CD1c-positive myeloid dendritic cell (primary cell): ENCODE data around the gene U2SURP.
"Not testable (repeated sequence)": the region's sequence is repeated elsewhere in the genome, so short reads cannot be mapped to it uniquely, and the experiment has no call there.

Experiments used
- DNase-seq: peaks from one replicate; pipeline ENCODE4 v3.0.0-alpha.2; 2016; ENCODE audit errors: extremely low spot score

The U2SURP gene

GRCh38 chr3:143071776-143072175 is 70.4 kb downstream of the U2SURP start:
- no peak for DNase-seq

- DNase-seq: not testable (repeated sequence)
Measured at GRCh38 chr3:143072298-143073020, 71.1 kb downstream of the U2SURP start.

- not testable (repeated sequence) for DNase-seq
Measured at GRCh38 chr3:143073541-143073940, 72.2 kb downstream of the U2SURP start.

DNA sequence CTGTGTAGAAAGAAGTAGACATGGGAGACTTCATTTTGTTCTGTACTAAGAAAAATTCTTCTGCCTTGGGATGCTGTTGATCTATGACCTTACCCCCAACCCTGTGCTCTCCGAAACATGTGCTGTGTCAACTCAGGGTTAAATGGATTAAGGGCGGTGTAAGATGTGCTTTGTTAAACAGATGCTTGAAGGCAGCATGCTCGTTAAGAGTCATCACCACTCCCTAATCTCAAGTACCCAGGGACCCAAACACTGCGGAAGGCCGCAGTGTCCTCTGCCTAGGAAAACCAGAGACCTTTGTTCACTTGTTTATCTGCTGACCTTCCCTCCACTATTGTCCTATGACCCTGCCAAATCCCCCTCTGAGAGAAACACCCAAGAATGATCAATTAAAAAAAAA is 72.6 kb downstream of the U2SURP start:
- DNase-seq: not testable (repeated sequence)

GRCh38 chr3:143078883-143079282 is 77.5 kb downstream of the U2SURP start:
- no peak for DNase-seq

GRCh38 chr3:143080196-143080595 is 78.8 kb downstream of the U2SURP start:
- DNase-seq: no peak

DNA sequence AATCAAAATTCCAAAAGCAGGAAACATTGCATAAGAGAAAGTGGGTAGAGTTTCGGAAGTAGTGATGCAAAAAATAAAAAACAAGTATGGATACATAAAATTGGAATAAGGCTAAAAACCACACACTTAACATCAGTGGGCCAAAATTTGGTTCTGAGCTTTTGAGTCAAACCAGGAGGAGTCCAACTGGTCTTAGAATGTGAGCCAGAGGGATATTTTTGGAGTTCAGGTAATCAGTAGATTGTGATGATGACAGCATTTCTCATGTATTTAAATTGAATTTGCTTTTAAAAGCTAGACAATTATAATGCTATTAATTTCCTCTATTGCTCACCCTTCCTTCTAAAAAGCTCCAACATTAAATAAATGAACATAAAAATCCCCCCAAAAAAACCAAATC is 80.0 kb downstream of the U2SURP start:
- DNase-seq: no peak

- peak; percentile 60 for DNase-seq
Measured at GRCh38 chr3:143081844-143082778, 80.7 kb downstream of the U2SURP start.

GRCh38 chr3:143083781-143084180 is 82.4 kb downstream of the U2SURP start:
- DNase-seq: no peak

GRCh38 chr3:143084856-143085731 is 83.7 kb downstream of the U2SURP start:
- DNase-seq: peak; percentile 72

GRCh38 chr3:143088835-143089234 is 87.5 kb downstream of the U2SURP start:
- DNase-seq: no peak

GRCh38 chr3:143089965-143090364 is 88.6 kb downstream of the U2SURP start:
- no peak for DNase-seq

DNA sequence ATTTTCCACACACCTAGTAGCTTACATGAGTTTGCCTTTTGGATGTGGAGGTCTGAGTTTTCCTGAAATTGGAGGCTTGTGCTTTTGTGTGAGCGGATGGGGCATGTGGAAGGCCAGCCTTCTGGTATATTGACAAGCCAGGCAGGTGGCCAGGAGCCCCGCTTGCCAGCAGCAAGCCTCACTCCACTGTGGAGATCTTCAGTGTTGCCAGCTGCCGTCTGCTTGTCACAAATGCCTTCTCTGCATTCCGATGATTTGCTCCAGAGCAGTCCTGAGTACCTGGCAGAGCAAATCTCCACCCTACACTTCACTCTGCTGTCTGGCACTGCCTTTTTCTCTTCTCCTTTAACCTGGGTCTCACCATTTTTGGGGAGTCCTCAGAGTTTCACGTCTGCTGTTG is 89.1 kb downstream of the U2SURP start:
- no peak for DNase-seq

DNA sequence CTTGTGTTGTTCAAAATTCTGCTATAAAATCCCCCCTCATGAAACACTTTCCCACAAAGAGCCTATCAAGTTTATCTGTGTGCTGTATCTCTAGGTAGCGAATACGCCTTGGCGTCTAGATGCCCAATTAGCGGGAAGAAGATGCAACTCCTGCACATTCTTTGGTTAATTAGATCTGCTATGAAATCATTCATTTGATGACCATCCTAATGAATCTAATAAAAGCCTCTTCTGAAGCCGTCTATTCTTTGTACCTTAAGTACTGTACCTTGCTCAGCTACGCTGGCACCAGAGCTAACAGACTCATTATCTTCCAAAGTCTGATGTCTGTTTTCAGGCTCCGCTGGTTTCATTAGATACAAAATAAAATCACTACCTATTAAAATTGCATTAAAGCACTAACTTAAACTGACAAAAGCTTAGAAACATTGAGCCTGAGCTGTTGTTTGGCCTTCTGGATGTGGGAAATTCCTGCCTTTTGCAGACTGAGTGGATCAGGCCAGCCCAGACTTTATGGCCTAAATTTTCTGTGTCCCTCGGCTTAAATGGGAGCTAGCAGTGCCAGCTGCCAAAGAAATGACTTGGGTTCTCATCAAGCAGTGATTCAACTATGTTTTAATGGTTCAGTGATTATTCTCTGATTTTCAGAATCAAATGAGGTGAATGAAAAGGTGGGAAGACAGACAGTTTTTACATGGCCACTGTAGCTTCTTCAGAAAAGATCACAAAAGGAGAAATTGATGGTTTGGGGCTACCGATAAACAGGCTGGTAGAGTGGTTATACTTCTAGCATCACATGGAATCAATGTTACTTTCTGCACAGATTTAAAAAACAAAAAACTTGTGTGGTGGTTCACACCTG is 89.8 kb downstream of the U2SURP start:
- DNase-seq: no peak

GRCh38 chr3:143092191-143092590 is 90.8 kb downstream of the U2SURP start:
- DNase-seq: no peak

GRCh38 chr3:143095813-143096212 is 94.4 kb downstream of the U2SURP start:
- DNase-seq: no peak

DNA sequence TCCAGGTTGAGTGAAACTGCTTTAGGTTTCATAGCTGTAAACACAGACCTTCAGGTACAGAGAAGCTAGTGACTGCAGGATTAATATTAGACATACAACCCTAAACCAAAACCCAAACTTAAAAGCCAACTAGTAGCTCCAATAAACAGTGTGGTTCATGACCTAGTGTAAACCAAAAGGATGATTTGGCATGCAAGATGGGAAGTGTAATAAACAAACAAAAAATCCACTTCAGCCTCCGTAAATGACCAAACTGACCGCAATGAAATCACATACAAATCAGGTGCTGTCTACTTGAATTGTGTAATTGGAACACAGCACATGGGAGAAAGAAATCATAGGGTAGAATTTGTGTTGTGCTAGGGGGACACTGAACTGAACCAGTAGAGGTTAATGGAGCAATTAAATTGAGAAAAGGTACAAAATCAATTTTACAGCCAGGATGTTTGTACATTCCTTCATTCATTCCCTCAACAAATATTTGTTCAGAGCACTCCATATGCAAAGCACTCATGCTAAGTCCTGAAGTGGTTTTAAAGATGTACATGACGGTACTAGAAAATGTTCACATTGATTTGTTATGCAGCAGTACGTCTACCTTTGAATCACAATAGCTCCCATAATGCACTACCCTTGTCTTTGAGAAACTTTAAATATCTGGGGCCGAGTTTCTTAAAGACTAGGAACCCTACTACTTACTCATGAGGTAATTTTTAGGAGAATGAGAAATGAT is 96.8 kb downstream of the U2SURP start:
- no peak for DNase-seq

GRCh38 chr3:143099210-143099609 is 97.8 kb downstream of the U2SURP start:
- DNase-seq: no peak

- no peak for DNase-seq
Measured at GRCh38 chr3:143099690-143100089, 98.3 kb downstream of the U2SURP start.

DNA sequence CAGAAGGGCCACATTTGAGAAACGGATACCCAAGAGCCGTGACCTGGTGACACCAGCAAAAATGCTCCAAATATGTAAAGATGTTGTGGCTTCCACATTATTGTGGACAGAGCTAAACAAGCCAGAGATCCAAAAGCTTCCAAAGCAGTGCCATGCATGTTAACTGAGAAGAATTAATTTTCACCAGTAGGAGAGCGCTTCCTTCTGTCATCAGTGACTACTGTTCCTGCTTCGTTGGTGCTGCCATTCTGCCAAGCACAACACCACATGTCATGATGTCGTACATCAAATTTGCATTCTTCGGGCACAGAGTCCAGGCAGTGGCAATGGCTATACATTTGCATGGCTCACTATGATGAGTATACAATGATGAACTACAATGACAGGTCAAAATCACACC is 99.1 kb downstream of the U2SURP start:
- no peak for DNase-seq
